HG03064 (cell line): ENCODE data around the gene DLGAP4.

Source experiments
- ATAC-seq: cut with Tn5 transposase; IDR thresholded peaks from one replicate; pipeline ENCODE4 v1.9.1; 2021; ENCODE audit warnings: low read depth; ENCODE audit not compliant: unreplicated experiment

Gene DLGAP4

DNA sequence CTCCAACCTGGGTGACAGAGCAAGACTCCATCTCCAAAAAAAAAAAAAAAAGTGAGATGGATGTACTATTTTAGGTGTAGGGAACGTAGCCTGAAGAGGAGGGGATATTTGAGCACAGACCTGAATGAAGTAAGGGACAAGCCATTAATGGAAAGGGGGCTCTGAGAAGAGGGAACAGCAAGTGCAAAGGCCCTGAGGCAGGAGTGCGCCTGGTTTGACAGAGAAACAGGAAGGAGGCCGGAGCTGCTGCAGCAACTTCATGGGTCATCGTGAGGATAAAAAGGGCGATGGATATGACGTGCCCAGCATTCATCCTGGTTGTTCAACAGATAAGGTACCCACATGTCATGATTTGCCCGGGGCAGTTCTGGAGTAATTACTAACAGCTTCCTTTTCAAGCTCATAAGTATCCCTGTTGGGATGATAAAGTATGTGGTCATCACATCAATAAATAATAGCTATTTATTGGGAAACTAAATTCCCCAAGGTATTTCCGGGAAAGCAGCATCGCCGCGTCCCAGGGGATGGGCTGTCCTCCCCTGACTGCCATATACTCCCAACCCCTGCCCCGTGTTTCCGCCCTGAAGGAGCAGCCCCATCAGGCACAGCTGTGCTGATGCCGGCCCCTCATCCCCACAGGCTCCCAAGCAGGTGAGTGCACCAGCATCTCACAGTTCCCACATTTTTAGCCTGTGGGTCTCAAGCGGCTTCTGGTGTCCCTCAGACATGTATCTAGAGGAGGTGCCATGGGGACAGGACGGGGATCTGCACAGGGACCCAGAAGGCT lies 43.4 kb downstream of the DLGAP4 start:
- ATAC-seq, result no peak

DNA sequence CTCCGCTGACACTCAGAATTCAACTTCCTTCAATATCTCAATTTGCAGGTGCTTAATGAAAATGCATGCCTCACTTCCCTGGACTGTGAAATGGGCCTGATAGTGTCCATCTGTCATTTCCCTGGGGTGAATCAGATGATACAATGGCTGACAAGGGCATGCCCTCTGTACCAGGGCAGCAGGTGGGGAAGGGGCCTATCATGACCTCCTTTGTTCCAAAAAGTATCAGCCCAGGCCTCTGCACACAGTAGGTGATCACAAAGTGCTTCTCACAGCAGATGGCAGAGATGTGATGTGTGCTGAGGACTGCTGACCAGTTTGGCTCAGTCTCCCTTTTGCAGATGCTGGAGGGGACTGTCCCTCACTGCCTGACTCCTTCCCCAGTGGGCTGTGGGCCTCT lies 44.3 kb downstream of the DLGAP4 start:
- no peak for ATAC-seq

DNA sequence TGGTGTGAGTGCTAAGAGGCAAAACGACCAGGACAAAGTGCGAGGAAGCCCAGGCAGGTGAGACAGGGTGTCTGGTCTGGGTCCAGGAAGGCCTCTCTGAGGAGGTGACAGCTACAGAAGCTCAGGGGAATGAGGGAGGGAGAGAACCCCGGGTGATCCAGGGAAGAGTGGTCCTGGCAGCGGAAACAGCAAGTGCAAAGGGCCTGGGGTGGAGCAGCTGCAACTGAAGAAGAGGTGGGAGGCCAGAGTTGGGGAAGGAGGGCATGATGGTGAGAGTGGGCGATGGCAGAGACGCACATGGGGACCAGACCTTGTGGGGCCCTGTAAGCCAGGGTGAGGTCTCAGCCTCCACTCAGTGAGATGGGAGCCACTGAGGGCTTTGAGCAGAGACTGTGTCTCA lies 45.8 kb downstream of the DLGAP4 start:
- no peak for ATAC-seq

DNA sequence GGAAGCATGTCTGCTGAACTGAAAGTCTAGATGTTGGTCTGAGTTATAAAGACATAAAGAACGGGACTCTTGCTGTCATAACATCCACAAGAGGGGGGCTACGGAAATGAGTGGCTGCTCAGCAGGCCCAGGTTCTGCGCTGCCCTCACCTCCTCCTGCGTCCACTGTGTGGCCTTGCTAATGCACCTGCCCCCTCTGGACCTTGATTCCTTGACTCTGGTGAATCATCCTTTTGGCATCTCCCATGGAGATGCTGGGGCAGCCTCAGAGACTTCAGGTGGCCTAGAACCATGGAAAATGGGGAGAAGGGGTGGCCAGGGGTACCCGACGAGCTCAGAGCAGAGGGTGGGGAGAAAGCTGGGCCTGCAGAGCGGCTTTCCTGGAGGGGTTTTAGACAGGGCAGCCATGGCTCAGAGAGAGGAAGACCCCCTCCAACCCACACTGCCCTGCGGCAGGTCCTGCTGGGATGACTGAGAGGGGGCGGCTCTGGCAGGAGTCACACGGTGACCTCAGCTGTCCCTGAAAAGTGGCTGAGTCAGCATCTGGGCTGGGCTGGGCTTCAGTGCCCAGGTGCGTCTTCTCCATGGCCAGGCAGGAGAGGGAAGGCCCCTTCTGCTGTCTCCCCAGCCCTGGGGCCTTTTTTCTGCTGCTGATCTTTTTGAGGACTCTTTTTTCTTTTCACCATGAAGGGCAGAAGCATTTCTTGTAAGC lies 46.9 kb downstream of the DLGAP4 start:
- no peak for ATAC-seq

DNA sequence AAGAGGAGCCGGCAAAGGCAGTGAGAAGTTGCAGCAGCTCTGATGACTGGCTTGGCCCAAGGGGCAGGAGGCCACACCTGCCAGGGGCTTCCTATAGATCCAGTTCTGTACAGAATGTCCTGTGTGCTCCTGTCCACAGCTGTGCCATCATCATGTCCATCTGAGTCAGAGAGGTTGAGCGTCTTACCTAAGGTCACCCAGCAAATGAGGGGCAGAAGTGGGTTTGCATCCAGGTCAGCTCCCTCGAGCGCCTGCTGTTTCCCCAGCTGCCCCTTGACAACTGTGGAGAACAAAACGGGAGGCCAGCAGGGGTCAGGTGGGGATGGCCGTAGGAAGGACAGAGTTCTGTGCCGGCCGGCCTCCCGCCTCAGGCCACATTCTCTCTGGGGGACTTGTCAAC lies 47.6 kb downstream of the DLGAP4 start:
- ATAC-seq, result no peak

DNA sequence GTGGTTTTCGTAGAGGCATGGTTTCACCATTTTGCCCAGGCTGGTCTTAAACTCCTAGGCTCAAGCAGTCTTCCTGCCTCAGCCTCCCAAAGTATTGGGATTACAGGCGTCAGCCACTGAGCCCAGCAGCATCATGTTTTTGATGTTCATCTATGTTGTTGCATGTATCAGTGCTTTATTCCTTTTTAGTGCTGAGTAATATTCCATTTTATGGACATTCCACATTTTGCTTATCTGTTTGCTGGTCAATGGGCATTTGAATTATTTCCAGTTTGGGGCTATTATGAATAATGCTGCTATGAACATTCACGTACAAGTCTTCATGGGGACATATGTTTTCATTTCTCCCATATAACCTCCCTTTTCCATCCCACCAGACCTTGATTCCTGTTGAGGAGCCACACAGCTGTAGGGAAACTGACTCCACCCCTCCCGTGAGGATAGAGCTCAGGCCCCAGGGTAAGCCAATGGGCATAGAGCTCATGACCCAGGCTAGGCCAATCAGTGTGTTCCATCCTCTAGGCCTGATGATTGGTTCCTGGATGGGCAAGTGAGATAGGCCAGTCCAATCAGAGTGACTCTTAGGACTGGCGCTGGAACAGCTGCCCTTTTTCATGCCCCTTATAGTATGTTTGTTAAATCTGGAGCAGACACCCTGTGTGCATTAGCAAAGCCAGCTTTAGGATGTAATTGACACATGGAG lies 49.5 kb downstream of the DLGAP4 start:
- no peak for ATAC-seq

DNA sequence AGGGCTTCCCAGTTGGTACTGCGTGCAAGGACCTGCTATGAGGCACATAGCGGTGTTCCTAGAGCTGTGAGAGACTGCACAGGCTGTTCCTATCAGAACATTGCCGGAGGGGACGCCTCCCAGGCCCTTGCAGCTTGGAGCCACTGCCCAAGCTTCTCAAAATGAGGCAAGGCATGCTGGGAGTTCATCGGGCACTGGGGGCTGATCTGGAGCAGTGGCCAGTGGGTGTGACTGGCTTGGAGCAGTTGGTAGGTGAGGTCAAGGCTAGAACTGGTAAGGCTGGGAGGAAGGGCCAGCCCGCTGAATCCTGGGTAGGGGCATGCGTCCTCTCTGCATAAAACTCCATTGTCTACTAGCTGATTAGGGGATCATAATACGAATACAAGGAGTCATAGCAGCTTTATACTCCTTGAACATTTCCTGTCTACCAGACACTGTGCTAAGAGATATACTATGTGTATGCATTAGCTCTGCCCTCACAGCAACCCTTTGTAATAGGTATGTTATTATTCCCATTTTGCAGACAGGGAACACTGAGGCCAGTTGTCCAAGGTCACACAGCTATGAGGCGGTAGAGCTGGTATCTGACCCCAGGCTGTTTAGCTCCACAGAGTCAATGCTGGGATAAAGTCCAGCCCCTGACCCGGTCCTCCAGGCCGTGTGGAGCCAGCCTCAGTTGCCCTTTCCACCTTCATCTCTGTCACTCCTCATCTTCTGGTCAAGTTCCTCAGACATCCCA lies 53.7 kb downstream of the DLGAP4 start:
- no peak for ATAC-seq

DNA sequence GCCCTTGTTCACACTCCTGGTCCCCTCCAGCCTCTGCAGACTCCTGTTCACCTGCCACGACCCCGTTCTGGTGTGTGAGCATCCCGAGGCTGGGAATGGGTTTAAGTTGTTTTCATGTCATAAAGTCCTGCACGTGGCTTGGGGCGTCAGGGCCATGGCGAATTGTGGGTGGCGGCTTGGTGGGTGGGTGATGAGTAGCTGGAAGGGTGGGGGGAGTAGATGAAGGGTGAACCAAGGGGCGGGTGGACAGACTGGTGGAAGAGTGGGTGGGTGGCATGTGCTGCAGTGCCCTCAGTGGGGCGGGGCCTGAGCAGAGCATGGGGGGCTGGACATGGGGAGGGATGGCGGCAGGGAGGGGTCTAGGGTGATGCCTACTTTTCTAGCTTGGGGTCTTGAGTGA lies 54.3 kb downstream of the DLGAP4 start:
- no peak for ATAC-seq

DNA sequence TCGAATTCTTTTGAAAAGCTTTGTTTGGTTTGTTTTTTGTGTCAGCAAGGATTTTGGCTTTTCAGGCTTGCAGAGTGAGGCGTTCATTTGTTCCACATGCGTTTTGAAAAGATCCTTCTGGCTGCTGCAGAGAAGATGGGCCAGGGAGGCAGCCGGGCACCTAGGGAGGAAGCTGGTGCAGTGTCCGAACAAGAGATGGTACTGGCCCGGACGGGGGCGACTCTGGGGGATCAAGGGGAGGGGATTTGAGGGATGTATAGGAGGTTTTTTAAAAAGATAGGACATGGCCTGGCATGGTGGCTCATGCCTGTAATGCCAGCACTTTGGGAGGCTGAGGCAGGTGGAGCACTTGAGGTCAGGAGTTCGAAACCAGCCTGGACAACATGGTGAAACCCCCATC lies 55.3 kb downstream of the DLGAP4 start:
- ATAC-seq, result no peak

DNA sequence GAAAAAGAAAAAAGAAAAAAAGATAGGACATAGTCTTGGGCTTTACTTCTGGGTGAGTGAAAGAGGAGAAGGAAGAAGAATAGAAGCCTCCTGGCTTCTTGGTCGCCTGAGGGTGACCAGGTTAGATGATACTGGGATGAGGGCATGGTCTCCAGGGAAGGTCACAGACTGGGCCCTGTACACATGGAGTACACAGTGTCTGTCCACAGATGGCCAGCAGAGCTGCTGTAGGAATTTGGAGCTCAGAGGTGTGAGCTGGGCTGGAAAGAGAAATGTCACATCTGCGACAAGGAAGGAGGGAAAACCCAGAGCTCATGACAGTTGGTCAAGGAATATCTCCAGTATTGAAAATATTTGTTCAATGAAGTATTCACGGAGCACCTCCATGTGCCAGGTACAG lies 56.1 kb downstream of the DLGAP4 start:
- no peak for ATAC-seq

DNA sequence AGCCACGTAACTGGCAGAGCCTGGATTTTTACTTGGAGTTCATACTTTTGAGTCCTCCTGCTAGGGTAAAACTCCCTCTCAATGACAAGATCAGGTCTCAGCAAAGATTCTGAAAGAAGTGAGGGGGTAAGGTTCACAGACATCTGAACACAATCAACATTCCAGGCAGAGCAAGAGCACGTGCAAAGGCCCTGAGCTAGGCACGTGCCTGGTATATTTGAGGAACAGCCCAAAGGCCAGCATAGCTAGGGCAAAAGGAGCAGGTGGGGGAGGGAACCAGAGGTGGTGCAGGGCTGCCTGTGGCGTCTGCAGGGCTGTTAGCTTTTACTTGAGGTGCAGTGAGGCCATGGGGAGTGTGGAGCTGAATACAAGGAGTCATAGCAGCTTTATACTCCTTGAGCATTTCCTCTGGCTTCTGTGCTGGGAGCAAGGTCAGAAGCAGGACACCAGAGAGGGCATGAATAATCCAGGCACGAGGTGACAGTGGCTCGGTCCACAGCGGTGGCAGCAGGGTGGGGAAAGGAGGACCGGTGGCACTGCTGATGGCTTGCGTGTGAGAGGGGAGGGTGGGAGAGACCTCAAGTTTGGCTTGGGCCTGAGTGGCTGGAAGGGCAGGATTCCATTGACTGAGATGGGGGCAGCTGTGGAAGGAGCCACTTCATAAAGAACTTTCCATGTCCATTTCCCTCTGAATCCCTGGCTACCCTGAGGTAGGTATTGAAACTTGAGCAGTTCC lies 57.0 kb downstream of the DLGAP4 start:
- no peak for ATAC-seq

DNA sequence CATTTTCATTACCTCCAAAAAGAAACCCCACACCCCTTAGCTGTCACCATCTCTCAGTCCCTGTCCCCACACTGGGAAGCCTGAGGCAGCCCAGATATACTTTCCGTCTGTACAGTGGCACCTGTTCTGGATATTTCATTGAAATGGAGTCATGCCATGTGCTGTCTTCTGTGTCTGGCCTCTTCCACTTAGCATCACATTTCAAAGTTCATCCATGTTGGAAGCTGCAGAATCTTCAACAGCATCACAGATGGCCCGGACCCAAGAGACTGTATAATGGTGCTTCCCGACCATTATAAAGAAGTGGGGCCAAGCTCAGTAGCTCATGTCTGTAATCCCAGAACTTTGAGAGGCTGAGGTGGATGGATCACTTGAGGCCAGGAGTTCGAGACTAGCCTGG lies 58.4 kb downstream of the DLGAP4 start:
- ATAC-seq, result no peak

DNA sequence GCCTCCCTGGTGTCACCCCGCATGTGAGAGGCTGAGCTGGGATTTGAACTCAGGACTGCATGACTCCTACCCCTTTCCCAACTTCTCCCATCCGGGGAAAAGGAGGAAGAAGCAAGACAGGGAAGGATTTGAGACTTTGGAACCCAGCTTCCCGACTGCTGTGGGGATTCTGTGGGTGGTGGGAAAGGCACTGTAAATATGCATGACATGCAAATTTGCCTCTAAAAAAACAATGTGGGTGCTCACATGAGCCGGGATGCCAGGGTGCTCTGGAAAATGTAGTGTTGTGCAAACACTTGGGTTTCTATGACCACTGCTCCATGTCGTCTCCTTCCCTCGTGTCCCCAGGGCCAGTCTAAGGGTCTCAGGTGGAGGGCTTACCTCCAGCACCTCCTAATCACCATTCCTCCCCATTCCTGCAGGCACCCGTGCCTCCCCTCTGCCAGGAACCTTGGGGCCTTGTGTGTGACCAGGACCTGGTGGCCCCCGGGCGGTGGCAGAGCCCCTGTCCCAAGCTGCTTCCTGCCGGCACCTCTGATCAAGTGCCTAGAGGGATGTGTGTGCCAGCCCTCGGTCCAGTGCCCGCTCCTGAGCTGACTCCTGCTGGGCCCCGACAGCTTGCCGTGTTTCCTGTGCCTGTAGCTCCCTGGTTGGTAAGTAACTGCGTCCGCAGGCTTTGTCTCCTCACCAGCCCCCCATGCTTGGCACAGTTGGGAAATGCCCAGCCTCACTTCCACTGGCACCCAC lies 60.7 kb downstream of the DLGAP4 start:
- no peak for ATAC-seq

DNA sequence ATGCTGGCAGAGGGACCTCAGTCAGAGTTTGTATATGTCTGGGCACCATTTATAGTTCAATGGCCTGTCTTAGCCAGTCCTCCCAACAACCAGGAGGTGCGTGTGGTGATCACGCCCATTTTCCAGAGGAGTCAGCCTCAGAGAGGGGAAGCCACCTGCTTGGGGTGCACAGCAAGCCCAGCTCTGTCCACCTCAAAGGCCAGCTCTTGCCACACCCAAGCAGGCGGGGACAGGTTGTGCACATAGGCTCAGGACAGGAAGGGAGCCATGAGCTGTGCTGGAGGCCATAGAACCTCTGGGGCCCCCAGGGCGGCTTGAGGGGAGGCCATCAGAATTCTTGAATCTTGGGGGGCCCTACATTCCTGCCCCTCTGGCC lies 61.2 kb downstream of the DLGAP4 start:
- ATAC-seq, result no peak

DNA sequence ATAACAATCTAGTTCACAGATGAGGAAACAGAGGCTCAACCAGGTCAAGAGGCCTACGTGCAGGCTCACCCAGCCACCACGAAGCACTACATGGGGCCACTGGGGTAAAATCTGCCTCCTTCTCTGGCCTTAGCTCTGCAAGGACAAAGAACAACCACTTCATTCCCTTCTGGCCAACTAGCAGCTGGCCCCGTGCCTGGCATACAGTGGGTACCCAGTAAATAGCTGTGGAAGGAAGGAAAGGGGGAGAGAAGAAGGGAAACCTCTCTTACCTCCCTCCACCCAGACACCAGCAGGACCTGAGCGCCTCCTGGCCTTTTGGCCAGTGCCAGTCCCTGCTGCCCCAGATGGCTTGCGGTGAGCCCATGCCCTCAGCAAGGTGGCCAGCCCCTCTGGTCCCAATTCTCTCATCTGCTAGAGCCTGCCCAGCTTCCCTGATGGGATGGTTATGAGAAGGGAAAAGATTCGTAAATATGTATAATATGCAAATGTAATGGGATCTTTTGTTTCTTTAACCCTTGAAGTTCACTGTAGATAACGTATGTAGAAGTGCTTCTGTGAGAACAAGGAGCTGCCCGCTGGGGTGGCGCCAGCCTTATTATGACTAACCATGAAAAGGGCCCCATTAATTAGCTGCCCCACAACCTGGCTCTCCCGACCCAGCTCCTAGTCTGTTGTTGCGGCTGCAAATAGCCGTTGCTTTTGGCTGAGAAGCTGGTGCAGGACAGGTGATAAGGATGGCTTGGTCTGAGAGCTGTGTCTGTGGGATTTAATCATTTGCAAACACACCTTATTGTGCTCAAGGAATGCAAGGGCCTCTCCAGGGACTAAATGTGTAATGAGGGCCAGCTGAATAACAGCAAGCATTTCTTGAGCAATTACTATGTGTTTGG lies 62.0 kb downstream of the DLGAP4 start:
- ATAC-seq, result no peak

DNA sequence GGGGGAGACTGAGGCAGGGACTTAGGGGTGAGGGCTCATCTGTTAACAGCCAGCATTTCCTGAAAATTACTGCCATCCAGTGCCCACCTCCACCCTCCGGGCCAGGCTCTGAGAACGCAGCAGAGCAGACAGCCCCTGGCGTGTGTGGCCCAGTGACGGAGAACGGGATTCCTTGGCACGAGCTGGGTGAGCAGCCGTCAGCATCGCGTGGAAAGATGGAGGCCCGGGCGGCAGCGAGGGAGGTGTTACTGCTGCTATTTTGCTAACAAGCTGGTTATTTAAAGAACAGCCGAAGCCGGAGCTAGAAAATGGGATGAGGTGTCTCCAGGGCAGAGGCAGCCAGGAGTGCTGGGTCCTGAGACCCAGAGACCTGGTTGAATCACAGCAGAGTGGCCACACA lies 62.7 kb downstream of the DLGAP4 start:
- ATAC-seq, result no peak

DNA sequence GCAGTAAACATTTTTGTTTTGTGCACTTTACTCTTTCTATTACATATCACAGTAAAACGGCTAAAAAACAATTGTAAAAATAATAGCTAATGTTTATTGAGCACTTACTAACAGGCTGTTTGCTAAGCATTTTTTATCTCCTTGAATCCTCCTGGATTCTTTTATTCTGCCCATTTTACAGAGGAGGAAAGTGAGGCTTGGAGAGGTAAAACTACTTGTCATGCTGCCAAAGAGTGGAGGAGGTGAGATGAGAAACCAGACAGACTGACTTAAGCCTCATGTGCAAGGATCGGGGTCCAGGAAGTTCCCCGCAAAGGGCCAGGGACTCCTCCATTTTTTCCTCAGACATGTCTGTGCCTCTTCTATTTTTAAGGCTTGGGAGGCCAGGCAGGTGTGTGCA lies 63.6 kb downstream of the DLGAP4 start:
- ATAC-seq, result no peak

DNA sequence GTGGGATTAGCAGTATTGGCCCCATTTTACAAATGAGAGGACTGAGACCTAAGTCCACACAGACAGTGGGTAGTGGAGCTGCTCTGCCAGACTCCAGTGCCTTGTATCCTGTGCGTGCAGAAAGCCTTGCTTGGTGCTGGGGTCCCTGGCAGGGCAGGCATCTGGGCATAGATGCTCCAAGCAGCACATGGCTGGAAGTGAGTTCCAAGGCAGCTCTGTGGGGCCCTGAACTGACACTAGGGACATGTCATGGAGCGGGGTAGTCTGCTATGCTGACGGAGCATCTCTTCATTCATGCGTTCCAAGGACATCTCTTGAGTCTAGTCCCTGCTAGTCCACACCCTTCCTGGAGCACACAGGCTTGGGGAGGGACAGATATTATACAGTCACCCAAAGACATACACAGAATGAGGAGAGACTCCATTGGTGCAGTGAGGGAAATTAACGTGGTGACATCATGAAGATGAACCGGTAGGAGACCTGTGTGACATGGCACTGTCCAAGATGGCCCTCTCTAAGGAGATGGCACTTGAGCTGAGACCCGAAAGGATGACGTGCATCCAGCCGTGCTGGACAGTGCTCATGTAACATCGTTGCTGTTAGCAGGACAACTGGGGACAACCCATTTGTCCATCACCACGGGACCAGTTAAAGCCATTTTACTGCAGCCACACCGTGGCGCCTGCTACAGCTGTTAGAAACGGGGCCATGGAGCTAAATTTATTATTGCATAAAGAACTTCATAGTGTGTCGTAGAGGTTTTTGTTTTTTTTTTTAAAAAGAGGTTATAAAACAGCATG lies 65.1 kb downstream of the DLGAP4 start:
- no peak for ATAC-seq
